Spleen (tissue), 11 donors: ENCODE data around the gene MRRF. TPM values are rescaled to one million over a fixed set of nuclear protein-coding genes. Genes with fewer than 3 reads are reported as not detected.

ENCODE experiments used
- DNase-seq: peaks from one replicate; pipeline ENCODE4 v3.0.0-alpha.2; 2020
- H3K27ac ChIP-seq, 8 donors: fragments of 200-600 bp; sonication (generic) in 7 of 8; 1 replicate in 4 of 8; 2 replicates in 4 of 8; pipeline versions ENCODE4 v1.5.0 to v1.8.0; 2016 to 2021; ENCODE audit warnings: inconsistent platforms in 4 of 8, mild to moderate bottlenecking in 4 of 8, moderate library complexity in 1 of 8
- H3K27me3 ChIP-seq, 7 donors: fragments of 200-600 bp; sonication (generic) in 6 of 7; replicated peaks in 1 of 7; 1 replicate in 4 of 7; 2 replicates in 3 of 7; pipeline versions ENCODE4 v1.5.0 to v1.8.0; 2016 to 2021; ENCODE audit warnings: inconsistent platforms in 3 of 7, mild to moderate bottlenecking in 1 of 7
- H3K36me3 ChIP-seq, 6 donors: fragments of 200-600 bp; sonication (generic) in 5 of 6; 1 replicate in 4 of 6; 2 replicates in 2 of 6; pipeline versions ENCODE4 v1.5.0 to v1.8.0; 2016 to 2021; ENCODE audit warnings: inconsistent platforms in 2 of 6
- H3K4me1 ChIP-seq, 6 donors: fragments of 200-600 bp; sonication (generic) in 5 of 6; 1 replicate in 3 of 6; 2 replicates in 3 of 6; pipeline versions ENCODE4 v1.5.0 to v1.8.0; 2016 to 2021; ENCODE audit warnings: inconsistent platforms in 3 of 6
- H3K4me3 ChIP-seq, 8 donors: fragments of 200-600 bp; sonication (generic) in 7 of 8; 1 replicate in 4 of 8; 2 replicates in 4 of 8; pipeline versions ENCODE4 v1.5.0 to v1.8.0; 2016 to 2021; ENCODE audit warnings: inconsistent platforms in 4 of 8, mild to moderate bottlenecking in 4 of 8, moderate library complexity in 2 of 8
- H3K9me3 ChIP-seq, 8 donors: fragments of 200-600 bp; sonication (generic) in 7 of 8; 1 replicate in 4 of 8; 2 replicates in 4 of 8; pipeline versions ENCODE4 v1.5.0 to v1.8.0; 2016 to 2021; ENCODE audit warnings: inconsistent platforms in 4 of 8
- POLR2A ChIP-seq, 3 donors: fragments of 450-650 bp; IDR thresholded peaks; one replicate each; pipeline ENCODE4 v1.5.1; 2017; ENCODE audit warnings: antibody characterized with exemption in 3 of 3, mild to moderate bottlenecking in 1 of 3
- POLR2AphosphoS5 ChIP-seq, 3 donors: sonication (generic); formaldehyde crosslinking; IDR thresholded peaks; one replicate each; pipeline ENCODE4 v1.5.1; 2017; ENCODE audit warnings: antibody characterized with exemption in 3 of 3
- WGBS, 5 donors: extraction: QIAGEN DNeasy Blood & Tissue Kit in 3 of 5; methylation state at CpG; one replicate each; pipeline versions ENCODE4 v1.1.5 to v1.1.7; 2013 to 2018; 5-methylcytosine and 5-hydroxymethylcytosine counted together
- intact Hi-C: fragments of 100-400 bp; cut with DNase I; formaldehyde crosslinking; loops from one replicate; pipeline ENCODE4 v1.15.0; 2023; ENCODE audit warnings: low total_unique reads
- polyA plus RNA-seq, 3 donors: library from polyadenylated mRNA; stranded (reverse); fragments of 200-250 nt; gene quantifications; one replicate each; pipeline ENCODE4 v1.2.1, GENCODE V29; 2013
- total RNA-seq, 7 donors: library from RNA; depleted of rRNA in 3 of 7; stranded (reverse); fragments of >200 nt in 3 of 7; fragmentation: NEBNext Ultra II Directional in 4 of 7; extraction: Animal tissue kit (Norgen Biotek cat#: 25700) in 4 of 7; gene quantifications; one replicate each; pipeline versions ENCODE4 v1.1.0 to v1.2.1, GENCODE V29; 2016 to 2021
- TF ChIP-seq, protein P1 (sequence below), 11 experiments: fragments of 200-600 bp in 7 of 11; fragments of 450-650 bp in 4 of 11; sonication (generic) in 4 of 11; IDR thresholded peaks in 8 of 11; conservative IDR thresholded peaks in 3 of 11; 1 replicate in 7 of 11; 2 replicates in 4 of 11; pipeline versions ENCODE4 v1.4.0 to v1.8.0; 2016 to 2021; ENCODE audit warnings: antibody characterized with exemption in 11 of 11, inconsistent platforms in 4 of 11, mild to moderate bottlenecking in 1 of 11
- donor health status: healthy with polysubstance abuse.
- donor health status: DM: no; HTN: no; CAD: no; lungs with moderate emphysema.
- donor health status: DM: no; HTN: no; CAD: no.
- donor health status: Bipolar disorder and iron deficiency.
- donor health status: healthy.
- donor health status: DM: no; HTN: no; CAD: no.
- donor health status: DM: yes; HTN: yes; CAD: no.

Gene MRRF
- total and polyA plus RNA-seq, 10 donors, result 23.1 to 44.8 (median 38.9) TPM

- peaks cover 0 to 8% (median 2%) of the 10 kb centered on the region in 6 donors for H3K4me1 ChIP-seq
- H3K4me3 ChIP-seq, result no peak overlapping the region
- H3K27me3 ChIP-seq, result peaks cover 0 to 4% (median 0%) of the 10 kb centered on the region in 7 donors
- H3K27ac ChIP-seq, result no peak overlapping the region
- TF ChIP-seq POLR2AphosphoS5 (IDR thresholded peaks at IDR 0.05), result peak in 1 of 3 donors; percentile 10
- TF ChIP-seq, protein P1, sequence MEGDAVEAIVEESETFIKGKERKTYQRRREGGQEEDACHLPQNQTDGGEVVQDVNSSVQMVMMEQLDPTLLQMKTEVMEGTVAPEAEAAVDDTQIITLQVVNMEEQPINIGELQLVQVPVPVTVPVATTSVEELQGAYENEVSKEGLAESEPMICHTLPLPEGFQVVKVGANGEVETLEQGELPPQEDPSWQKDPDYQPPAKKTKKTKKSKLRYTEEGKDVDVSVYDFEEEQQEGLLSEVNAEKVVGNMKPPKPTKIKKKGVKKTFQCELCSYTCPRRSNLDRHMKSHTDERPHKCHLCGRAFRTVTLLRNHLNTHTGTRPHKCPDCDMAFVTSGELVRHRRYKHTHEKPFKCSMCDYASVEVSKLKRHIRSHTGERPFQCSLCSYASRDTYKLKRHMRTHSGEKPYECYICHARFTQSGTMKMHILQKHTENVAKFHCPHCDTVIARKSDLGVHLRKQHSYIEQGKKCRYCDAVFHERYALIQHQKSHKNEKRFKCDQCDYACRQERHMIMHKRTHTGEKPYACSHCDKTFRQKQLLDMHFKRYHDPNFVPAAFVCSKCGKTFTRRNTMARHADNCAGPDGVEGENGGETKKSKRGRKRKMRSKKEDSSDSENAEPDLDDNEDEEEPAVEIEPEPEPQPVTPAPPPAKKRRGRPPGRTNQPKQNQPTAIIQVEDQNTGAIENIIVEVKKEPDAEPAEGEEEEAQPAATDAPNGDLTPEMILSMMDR (IDR thresholded peaks at IDR 0.05 in 8 of 11, conservative IDR thresholded peaks at IDR 0.05 in 3 of 11), result no peak
- intact Hi-C loops, result no loop called here
- no peak for DNase-seq
- H3K36me3 ChIP-seq, result no peaks in the 10 kb centered on the region
- no peaks in the 10 kb centered on the region for H3K9me3 ChIP-seq
- 68 to 83% (median 75%) methylated on average over 21 to 26 of the region's 26 CpGs for WGBS, 5 donors
Measured at GRCh38 chr9:122336866-122337555, 72.3 kb downstream of the MRRF start.

DNA sequence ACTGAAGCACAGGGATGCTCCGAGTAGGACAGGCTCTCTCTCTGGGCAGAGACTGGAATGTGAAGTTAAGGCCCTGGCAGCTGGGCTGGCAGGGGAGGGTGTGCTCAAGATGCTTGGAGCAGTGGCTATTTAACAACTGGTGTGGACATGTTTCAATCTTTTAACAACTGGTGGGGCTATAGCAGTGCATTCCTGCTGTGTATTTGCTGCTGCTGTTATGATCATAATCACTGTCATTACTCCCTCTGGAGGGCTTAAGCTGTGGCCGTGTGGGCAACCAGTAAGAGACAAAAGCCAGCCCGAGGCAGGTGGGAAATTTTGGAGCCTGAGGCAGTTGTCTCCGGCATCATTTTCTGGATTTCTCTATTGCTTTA lies 72.9 kb downstream of the MRRF start:
- intact Hi-C loops, result no loop called here

GRCh38 chr9:122338536-122338935 lies 73.9 kb downstream of the MRRF start:
- no peak overlapping the region for H3K27ac ChIP-seq
- 71 to 84% (median 76%) methylated on average over 6 of the region's 6 CpGs for WGBS, 5 donors
- peaks cover 0 to 4% (median 0%) of the 10 kb centered on the region in 7 donors for H3K27me3 ChIP-seq
- H3K4me3 ChIP-seq, result no peak overlapping the region
- DNase-seq, result no peak
- no peaks in the 10 kb centered on the region for H3K9me3 ChIP-seq
- intact Hi-C loops, result no loop called here
- TF ChIP-seq, protein P1 (IDR thresholded peaks at IDR 0.05 in 8 of 11, conservative IDR thresholded peaks at IDR 0.05 in 3 of 11), result no peak
- TF ChIP-seq POLR2A (IDR thresholded peaks at IDR 0.05), result no peak
- no peak for TF ChIP-seq POLR2AphosphoS5 (IDR thresholded peaks at IDR 0.05)
- peaks cover 0 to 3% (median 0%) of the 10 kb centered on the region in 6 donors for H3K4me1 ChIP-seq
- no peaks in the 10 kb centered on the region for H3K36me3 ChIP-seq

More for the DNA sequence above, 72.9 kb downstream of the MRRF start:
- no peak for DNase-seq
- TF ChIP-seq POLR2A (IDR thresholded peaks at IDR 0.05), result no peak
- TF ChIP-seq POLR2AphosphoS5 (IDR thresholded peaks at IDR 0.05), result no peak
- Histone ChIP-seq H3K9me3 (no peaks in the 10 kb centered on the region), H3K4me1 (peaks cover 0 to 3% (median 1%) of the 10 kb centered on the region in 6 donors), H3K36me3 (no peaks in the 10 kb centered on the region), H3K27me3 (peaks cover 0 to 4% (median 0%) of the 10 kb centered on the region in 7 donors), H3K4me3 (no peak overlapping the region), H3K27ac (no peak overlapping the region)
- WGBS, 5 donors, result 82 to 92% (median 84%) methylated on average over 3 to 4 of the region's 4 CpGs

DNA sequence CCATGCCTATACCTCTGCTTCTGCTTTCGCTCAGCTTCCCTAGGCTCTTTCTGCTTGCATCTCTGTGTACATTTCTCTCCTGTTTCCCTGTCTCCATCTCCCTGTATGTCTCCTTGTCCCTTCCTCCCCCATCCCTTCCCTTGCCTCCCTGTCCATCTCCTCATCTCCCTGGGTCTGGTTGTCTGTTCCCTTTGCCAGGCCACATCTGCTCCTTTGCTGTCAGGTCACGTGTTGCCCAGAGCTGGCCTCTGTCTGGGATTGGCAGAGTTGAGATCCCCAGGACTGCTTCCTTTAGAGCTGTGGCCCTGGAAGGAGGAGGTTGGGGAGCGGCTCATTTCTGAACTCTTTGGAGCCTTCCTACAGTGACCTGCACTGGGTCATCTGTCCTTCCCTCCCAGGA lies 74.3 kb downstream of the MRRF start:
- intact Hi-C loops, result no loop called here

More for the DNA sequence above, 74.3 kb downstream of the MRRF start:
- Histone ChIP-seq H3K4me3 (no peak overlapping the region), H3K36me3 (no peaks in the 10 kb centered on the region), H3K27me3 (peaks cover 0 to 4% (median 0%) of the 10 kb centered on the region in 7 donors), H3K4me1 (peaks cover 0 to 3% (median 0%) of the 10 kb centered on the region in 6 donors), H3K27ac (no peak overlapping the region), H3K9me3 (no peaks in the 10 kb centered on the region)
- 65 to 87% (median 75%) methylated on average over 3 of the region's 3 CpGs for WGBS, 5 donors
- TF ChIP-seq, protein P1 (IDR thresholded peaks at IDR 0.05 in 8 of 11, conservative IDR thresholded peaks at IDR 0.05 in 3 of 11), result no peak
- TF ChIP-seq POLR2A (IDR thresholded peaks at IDR 0.05) (no peak), POLR2AphosphoS5 (IDR thresholded peaks at IDR 0.05) (no peak)
- DNase-seq, result peak; percentile 29
